Colonic mucosa (tissue), 4 donors: ENCODE measurements around the gene ACTL7B. TPM values are rescaled to one million over a fixed set of nuclear protein-coding genes. Genes with fewer than 3 reads are reported as not detected.

Source experiments
- DNase-seq: peaks from one replicate; pipeline ENCODE4 v3.0.0-alpha.2; 2020
- H3K27ac ChIP-seq: fragments of 200-600 bp; one replicate; pipeline ENCODE4 v1.8.0; 2021
- H3K27me3 ChIP-seq: fragments of 200-600 bp; one replicate; pipeline ENCODE4 v1.8.0; 2021
- H3K36me3 ChIP-seq: fragments of 200-600 bp; one replicate; pipeline ENCODE4 v1.8.0; 2021
- H3K4me1 ChIP-seq: fragments of 200-600 bp; one replicate; pipeline ENCODE4 v1.8.0; 2021; ENCODE audit warnings: mild to moderate bottlenecking
- H3K4me3 ChIP-seq: fragments of 200-600 bp; one replicate; pipeline ENCODE4 v1.8.0; 2021
- H3K9ac ChIP-seq, 2 donors: one replicate each; pipeline ENCODE4 v1.7.0; 2013; ENCODE audit warnings: control low read depth in 2 of 2, low read depth in 2 of 2, low read length in 2 of 2
- H3K9me3 ChIP-seq: fragments of 200-600 bp; one replicate; pipeline ENCODE4 v1.8.0; 2021
- intact Hi-C: fragments of 100-400 bp; cut with DNase I; formaldehyde crosslinking; loops from one replicate; pipeline ENCODE4 v1.14.1; 2022
- total RNA-seq, 2 donors: library from RNA; stranded (reverse); fragmentation: NEBNext Ultra II Directional in 1 of 2; extraction: Animal tissue kit (Norgen Biotek cat#: 25700) in 1 of 2; gene quantifications; one replicate each; pipeline ENCODE4 v1.2.1, GENCODE V29; 2021
- TF ChIP-seq, protein P1 (sequence below): fragments of 200-600 bp; IDR thresholded peaks from one replicate; pipeline ENCODE4 v1.8.0; 2022; ENCODE audit warnings: antibody characterized with exemption, mild to moderate bottlenecking
- donor health status: healthy.
- donor health status: DM: no; HTN: no; CAD: no.
- donor health status: DM: no; HTN: no; CAD: no.

Gene ACTL7B
- total RNA-seq, 2 donors from 2014 or later = not detected

DNA sequence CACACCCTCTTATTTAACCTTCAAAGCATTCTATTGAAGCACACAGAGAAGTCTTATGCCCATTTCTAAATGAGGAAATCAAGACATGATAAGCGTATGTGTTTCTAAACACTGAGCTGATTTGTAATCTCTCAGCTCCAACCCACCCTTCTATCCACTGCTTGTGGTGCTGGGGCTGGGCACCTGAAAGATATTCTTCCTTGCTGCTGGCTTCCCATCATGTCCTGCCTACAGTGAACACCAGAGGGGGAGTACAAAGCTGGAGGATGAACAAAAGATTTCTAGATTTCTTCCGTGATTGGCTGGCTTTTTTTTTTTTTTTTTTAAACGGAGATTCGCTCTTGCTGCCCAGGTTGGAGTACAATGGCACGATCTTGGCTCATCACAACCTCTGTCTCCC lies 20.6 kb upstream of the ACTL7B start:
- Histone ChIP-seq H3K9ac (no peak overlapping the region), H3K27me3 (no peaks in the 10 kb centered on the region), H3K9me3 (no peaks in the 10 kb centered on the region), H3K27ac (no peak overlapping the region), H3K4me3 (no peak overlapping the region), H3K36me3 (peaks cover 14% of the 10 kb centered on the region), H3K4me1 (no peaks in the 10 kb centered on the region)
- TF ChIP-seq, protein P1, sequence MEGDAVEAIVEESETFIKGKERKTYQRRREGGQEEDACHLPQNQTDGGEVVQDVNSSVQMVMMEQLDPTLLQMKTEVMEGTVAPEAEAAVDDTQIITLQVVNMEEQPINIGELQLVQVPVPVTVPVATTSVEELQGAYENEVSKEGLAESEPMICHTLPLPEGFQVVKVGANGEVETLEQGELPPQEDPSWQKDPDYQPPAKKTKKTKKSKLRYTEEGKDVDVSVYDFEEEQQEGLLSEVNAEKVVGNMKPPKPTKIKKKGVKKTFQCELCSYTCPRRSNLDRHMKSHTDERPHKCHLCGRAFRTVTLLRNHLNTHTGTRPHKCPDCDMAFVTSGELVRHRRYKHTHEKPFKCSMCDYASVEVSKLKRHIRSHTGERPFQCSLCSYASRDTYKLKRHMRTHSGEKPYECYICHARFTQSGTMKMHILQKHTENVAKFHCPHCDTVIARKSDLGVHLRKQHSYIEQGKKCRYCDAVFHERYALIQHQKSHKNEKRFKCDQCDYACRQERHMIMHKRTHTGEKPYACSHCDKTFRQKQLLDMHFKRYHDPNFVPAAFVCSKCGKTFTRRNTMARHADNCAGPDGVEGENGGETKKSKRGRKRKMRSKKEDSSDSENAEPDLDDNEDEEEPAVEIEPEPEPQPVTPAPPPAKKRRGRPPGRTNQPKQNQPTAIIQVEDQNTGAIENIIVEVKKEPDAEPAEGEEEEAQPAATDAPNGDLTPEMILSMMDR = no peak
- DNase-seq = no peak
- intact Hi-C loops = no loop called here

- Histone ChIP-seq H3K4me1 (no peaks in the 10 kb centered on the region), H3K27ac (no peak overlapping the region), H3K4me3 (no peak overlapping the region), H3K27me3 (no peaks in the 10 kb centered on the region), H3K9me3 (no peaks in the 10 kb centered on the region), H3K36me3 (peaks cover 5% of the 10 kb centered on the region), H3K9ac (no peak overlapping the region)
- intact Hi-C loops = no loop called here
- no peak for DNase-seq
- TF ChIP-seq, protein P1 = no peak
Measured at GRCh38 chr9:108874058-108874788, 18.4 kb upstream of the ACTL7B start.

GRCh38 chr9:108869092-108869725 lies 13.4 kb upstream of the ACTL7B start:
- H3K9ac ChIP-seq = no peak overlapping the region
- TF ChIP-seq, protein P1 = no peak
- intact Hi-C loops = no loop called here
- no peaks in the 10 kb centered on the region for H3K4me1 ChIP-seq
- no peak overlapping the region for H3K27ac ChIP-seq
- H3K36me3 ChIP-seq = no peaks in the 10 kb centered on the region
- no peaks in the 10 kb centered on the region for H3K27me3 ChIP-seq
- no peaks in the 10 kb centered on the region for H3K9me3 ChIP-seq
- no peak for DNase-seq
- H3K4me3 ChIP-seq = no peak overlapping the region

DNA sequence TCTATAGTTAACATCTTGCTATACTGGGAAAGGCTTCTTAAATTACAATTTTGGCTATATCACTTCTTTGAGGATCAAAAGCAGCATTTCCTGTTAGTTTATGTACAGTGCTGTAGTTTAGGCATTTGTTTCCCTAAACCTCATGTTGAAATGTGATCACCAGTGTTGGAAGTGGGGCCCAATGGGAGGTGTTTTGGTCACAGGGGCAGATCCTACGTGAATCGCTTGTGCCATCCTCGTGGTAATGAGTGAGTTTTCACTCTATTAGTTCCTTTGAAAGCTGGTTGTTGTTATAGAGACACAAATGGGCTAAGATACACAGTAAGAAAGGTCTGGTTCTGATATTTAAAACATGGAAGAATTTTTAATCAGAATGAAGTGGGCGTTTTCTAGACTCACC lies 12.0 kb upstream of the ACTL7B start:
- Histone ChIP-seq H3K9ac (no peak overlapping the region), H3K4me1 (no peaks in the 10 kb centered on the region), H3K36me3 (no peaks in the 10 kb centered on the region), H3K4me3 (no peak overlapping the region), H3K27me3 (no peaks in the 10 kb centered on the region), H3K27ac (no peak overlapping the region), H3K9me3 (no peaks in the 10 kb centered on the region)
- TF ChIP-seq, protein P1 = no peak
- no peak for DNase-seq
- intact Hi-C loops = no loop called here

DNA sequence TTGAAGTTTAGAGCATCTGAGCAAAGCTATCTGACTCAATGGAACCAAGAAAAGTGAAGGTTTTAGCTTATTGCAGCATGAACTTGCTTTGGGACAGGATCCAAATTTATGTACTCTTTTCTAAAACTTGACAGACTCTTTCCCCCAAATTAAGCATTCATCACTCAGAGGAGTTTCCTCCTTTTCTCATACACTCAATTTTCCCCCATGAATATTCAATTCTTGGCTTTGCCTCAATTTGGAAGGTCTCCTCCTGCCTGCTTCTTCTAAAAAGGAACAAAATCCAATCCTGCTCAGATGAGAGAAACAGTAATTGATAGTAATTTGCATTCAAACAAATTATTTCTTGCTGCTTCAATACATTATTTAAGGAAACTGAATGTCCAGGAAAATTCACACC lies 11.3 kb upstream of the ACTL7B start:
- Histone ChIP-seq H3K9ac (no peak overlapping the region), H3K27me3 (no peaks in the 10 kb centered on the region), H3K9me3 (no peaks in the 10 kb centered on the region), H3K36me3 (no peaks in the 10 kb centered on the region), H3K27ac (no peak overlapping the region), H3K4me3 (no peak overlapping the region), H3K4me1 (no peaks in the 10 kb centered on the region)
- TF ChIP-seq, protein P1 = no peak
- DNase-seq = no peak
- intact Hi-C loops = no loop called here
